DOHH2 (cell line): ENCODE measurements around the gene NKTR.

Experiments
- H3F3A ChIP-seq: fragments of 200-600 bp; sonication (generic), shearing (Covaris generic); 2 replicates; pipeline ENCODE4 v1.6.0; 2016; ENCODE audit warnings: antibody characterized with exemption, mild to moderate bottlenecking; ENCODE audit not compliant: control insufficient read depth, insufficient read depth
- H3K27ac ChIP-seq: fragments of 200-600 bp; sonication (generic); 2 replicates; pipeline ENCODE4 v1.5.1; 2014; ENCODE audit warnings: low read depth, mild to moderate bottlenecking, low read length, moderate library complexity
- H3K27me3 ChIP-seq: fragments of 200-600 bp; sonication (generic); 2 replicates; pipeline ENCODE4 v1.6.1; 2014; ENCODE audit warnings: mild to moderate bottlenecking, low read length, mixed read lengths; ENCODE audit not compliant: control insufficient read depth
- H3K36me3 ChIP-seq: fragments of 200-600 bp; sonication (generic); 2 replicates; pipeline ENCODE4 v1.6.1; 2014; ENCODE audit warnings: mild to moderate bottlenecking, low read length, moderate library complexity, mixed read lengths; ENCODE audit not compliant: control insufficient read depth
- H3K4me1 ChIP-seq: fragments of 200-600 bp; sonication (generic); 2 replicates; pipeline ENCODE4 v1.6.1; 2014; ENCODE audit warnings: mild to moderate bottlenecking, low read length, mixed read lengths; ENCODE audit not compliant: control insufficient read depth
- H3K4me2 ChIP-seq: fragments of 200-600 bp; sonication (generic); 2 replicates; pipeline ENCODE4 v1.6.0; 2014; ENCODE audit warnings: mild to moderate bottlenecking, low read length, moderate library complexity
- H3K4me3 ChIP-seq: fragments of 200-600 bp; sonication (generic); 2 replicates; pipeline ENCODE4 v1.5.1; 2014; ENCODE audit warnings: mild to moderate bottlenecking, low read length, mixed read lengths
- H3K79me2 ChIP-seq: fragments of 200-600 bp; sonication (generic); 2 replicates; pipeline ENCODE4 v1.6.1; 2014; ENCODE audit warnings: mild to moderate bottlenecking, low read length, mixed read lengths; ENCODE audit not compliant: control insufficient read depth
- H3K9me2 ChIP-seq: fragments of 200-600 bp; sonication (generic); replicated peaks from 2 replicates; pipeline ENCODE4 v1.6.1; 2014; ENCODE audit warnings: mild to moderate bottlenecking, low read length, mixed read lengths; ENCODE audit not compliant: control insufficient read depth
- H3K9me3 ChIP-seq: fragments of 200-600 bp; sonication (generic); 2 replicates; pipeline ENCODE4 v1.6.1; 2014; ENCODE audit warnings: antibody characterized with exemption, low read length, mixed read lengths; ENCODE audit not compliant: control insufficient read depth, insufficient read depth
- H4K20me1 ChIP-seq: fragments of 200-600 bp; sonication (generic); 2 replicates; pipeline ENCODE4 v1.6.0; 2014; ENCODE audit warnings: low read depth, mild to moderate bottlenecking, antibody characterized with exemption, low read length, moderate library complexity; ENCODE audit not compliant: control insufficient read depth, insufficient read depth
- CTCF ChIP-seq: fragments of 200-600 bp; sonication (generic); IDR thresholded peaks from one replicate; pipeline ENCODE4 v1.5.1; 2014; ENCODE audit warnings: antibody characterized with exemption, mild to moderate bottlenecking, low read depth, low read length; ENCODE audit not compliant: poor library complexity, severe bottlenecking
- EZH2phosphoT487 ChIP-seq: fragments of 200-600 bp; sonication (generic); IDR thresholded peaks from 2 replicates; pipeline ENCODE4 v1.6.1; 2017; ENCODE audit warnings: borderline replicate concordance, mild to moderate bottlenecking, antibody characterized with exemption, low read length, moderate library complexity, mixed read lengths

The NKTR gene

DNA sequence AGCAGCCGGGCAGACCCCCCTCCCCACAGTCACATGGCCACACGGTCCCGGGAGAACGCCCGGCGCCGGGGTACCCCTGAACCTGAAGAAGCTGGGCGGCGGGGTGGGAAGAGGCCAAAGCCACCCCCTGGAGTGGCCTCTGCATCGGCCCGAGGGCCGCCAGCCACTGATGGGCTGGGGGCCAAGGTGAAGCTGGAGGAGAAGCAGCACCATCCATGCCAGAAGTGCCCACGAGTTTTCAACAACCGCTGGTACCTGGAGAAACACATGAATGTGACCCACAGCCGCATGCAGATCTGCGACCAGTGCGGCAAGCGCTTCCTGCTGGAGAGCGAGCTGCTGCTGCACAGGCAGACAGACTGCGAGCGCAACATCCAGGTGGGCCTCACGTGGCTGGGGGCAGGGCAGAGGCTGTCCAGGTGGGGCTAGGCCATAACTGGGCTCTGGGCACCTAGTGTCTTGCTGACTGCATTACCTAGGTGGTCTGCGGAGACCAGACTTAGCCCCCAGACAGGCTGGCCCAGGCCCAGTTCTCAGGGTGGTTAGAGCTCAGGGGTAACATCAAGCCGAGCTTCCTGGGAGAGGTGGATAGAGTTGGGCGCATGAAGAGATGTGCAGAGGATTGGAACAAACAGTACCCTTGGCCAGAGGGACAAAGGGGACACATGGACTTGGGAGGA, 59.1 kb downstream of the NKTR start:
- H4K20me1 ChIP-seq: no peaks in the 10 kb centered on the region
- H3K4me1 ChIP-seq: peaks cover 8% of the 10 kb centered on the region
- H3K4me3 ChIP-seq: no peak overlapping the region
- TF ChIP-seq EZH2phosphoT487 (no peak), CTCF (no peak)
- H3F3A ChIP-seq: no peaks in the 10 kb centered on the region
- H3K4me2 ChIP-seq: no peak overlapping the region
- peaks cover 8% of the 10 kb centered on the region for H3K27me3 ChIP-seq
- H3K79me2 ChIP-seq: no peaks in the 10 kb centered on the region
- H3K9me3 ChIP-seq: no peaks in the 10 kb centered on the region
- H3K27ac ChIP-seq: no peak overlapping the region
- no peaks in the 10 kb centered on the region for H3K36me3 ChIP-seq
- H3K9me2 ChIP-seq: no peaks in the 10 kb centered on the region

GRCh38 chr3:42660131-42660715, 59.7 kb downstream of the NKTR start:
- no peak for TF ChIP-seq EZH2phosphoT487
- no peak for TF ChIP-seq CTCF
- H3K27me3 ChIP-seq: peaks cover 2% of the 10 kb centered on the region; the same call in 1 of the 2 replicates
- H3K9me2 ChIP-seq: no peaks in the 10 kb centered on the region
- no peak overlapping the region for H3K4me2 ChIP-seq
- H4K20me1 ChIP-seq: no peaks in the 10 kb centered on the region
- no peak overlapping the region for H3K27ac ChIP-seq
- H3K4me1 ChIP-seq: peaks cover 8% of the 10 kb centered on the region
- no peaks in the 10 kb centered on the region for H3K36me3 ChIP-seq
- no peaks in the 10 kb centered on the region for H3F3A ChIP-seq
- H3K79me2 ChIP-seq: no peaks in the 10 kb centered on the region
- H3K9me3 ChIP-seq: no peaks in the 10 kb centered on the region
- no peak overlapping the region for H3K4me3 ChIP-seq

DNA sequence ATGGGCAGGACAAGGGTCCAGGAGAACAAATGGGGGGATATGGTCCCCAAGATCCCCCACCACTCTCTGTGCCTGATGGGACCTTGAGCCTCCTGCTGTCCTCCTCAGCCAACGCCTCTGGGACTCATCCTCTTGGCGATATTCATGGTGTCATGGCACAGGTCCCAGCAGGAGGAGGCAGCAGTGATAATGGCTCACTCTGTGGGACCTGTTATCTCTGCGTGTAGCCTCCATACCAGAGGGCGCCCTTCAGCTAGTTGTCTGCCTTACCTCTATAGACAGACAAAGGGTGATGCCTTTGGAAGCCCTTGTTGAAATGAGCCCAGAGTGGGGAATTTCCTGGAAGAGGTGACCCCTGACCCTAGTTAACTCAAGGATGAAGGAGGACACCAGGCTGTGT, 60.4 kb downstream of the NKTR start:
- Histone ChIP-seq H3K4me3 (no peak overlapping the region), H3F3A (no peaks in the 10 kb centered on the region), H3K27ac (no peak overlapping the region), H4K20me1 (no peaks in the 10 kb centered on the region), H3K9me2 (no peaks in the 10 kb centered on the region), H3K27me3 (no peaks in the 10 kb centered on the region), H3K79me2 (no peaks in the 10 kb centered on the region), H3K4me2 (no peak overlapping the region), H3K9me3 (no peaks in the 10 kb centered on the region), H3K36me3 (no peaks in the 10 kb centered on the region), H3K4me1 (peaks cover 8% of the 10 kb centered on the region)
- TF ChIP-seq CTCF: peak; percentile 39
- no peak for TF ChIP-seq EZH2phosphoT487
